Measurements from ENCODE around the gene FCRLA. TPM values are rescaled to one million over a fixed set of nuclear protein-coding genes. Genes with fewer than 3 reads are reported as not detected.

Gene FCRLA
- total and polyA plus RNA-seq, 7 donors: 0.10 to 0.90 (median 0.36) TPM; not detected in 2

- Histone ChIP-seq H3K9me3 (no peaks in the 10 kb centered on the region), H3K4me3 (no peak overlapping the region), H3K4me1 (peaks cover 11% of the 10 kb centered on the region), H3K27ac (no peak overlapping the region), H3K27me3 (ENCODE audit: insufficient read depth in 3 of 3, low read length in 2 of 3) (no peaks in the 10 kb centered on the region), H3K36me3 (ENCODE audit: insufficient read depth in 1 of 2, low read depth in 1 of 2) (peaks cover 0 to 11% of the 10 kb centered on the region in 2 donors)
- 75 to 82% (median 76%) methylated on average over 7 of the region's 7 CpGs for WGBS, 3 donors
- DNase-seq (no peak), ATAC-seq (no peak)
- peak; percentile 23 for TF ChIP-seq CTCF (IDR thresholded peaks at IDR 0.05)
- intact Hi-C loops (cut with DNase I): no loop called here
Observed at GRCh38 chr1:161763522-161764098, 56.6 kb downstream of the FCRLA start.

Other genes with a start within 250 kb of the FCRLA start
- gene FCGR2A, start 201.8 kb upstream of the FCRLA start, total RNA-seq: 10 to 100 TPM in 1 of 4 donors, 1 to 10 TPM in 3; 6.6 to 11.6 (median 7.3) TPM
- 1 to 10 TPM; 1.1 to 2.5 (median 1.2) TPM for gene FCGR2A, start 201.8 kb upstream of the FCRLA start, polyA plus RNA-seq
- gene HSPA6, start 182.7 kb upstream of the FCRLA start, total RNA-seq: 10 to 100 TPM in 1 of 4 donors, 1 to 10 TPM in 2, under 1 TPM in 1; 0.49 to 37.7 (median 5.7) TPM
- under 1 TPM; 0.32 to 0.98 (median 0.85) TPM for gene HSPA6, start 182.7 kb upstream of the FCRLA start, polyA plus RNA-seq
- 10 to 100 TPM in 1 of 4 donors, 1 to 10 TPM in 3; 1.8 to 11.4 (median 8.1) TPM for gene FCGR3A, start 157.4 kb upstream of the FCRLA start, total RNA-seq
- 1 to 10 TPM; 1.8 to 4.7 (median 2.1) TPM for gene FCGR3A, start 157.4 kb upstream of the FCRLA start, polyA plus RNA-seq
- gene FCGR3B, start 76.1 kb upstream of the FCRLA start, total RNA-seq: 1 to 10 TPM in 3 of 4 donors, under 1 TPM in 1; 0.83 to 3.9 (median 2.5) TPM
- gene FCGR3B, start 76.1 kb upstream of the FCRLA start, polyA plus RNA-seq: under 1 TPM; 0.08 to 0.32 (median 0.11) TPM
- gene FCGR2B, start 44.1 kb upstream of the FCRLA start, total RNA-seq: 10 to 100 TPM in 1 of 4 donors, 1 to 10 TPM in 3; 3.0 to 11.3 (median 7.2) TPM
- 1 to 10 TPM; 1.2 to 2.6 (median 2.0) TPM for gene FCGR2B, start 44.1 kb upstream of the FCRLA start, polyA plus RNA-seq
- under 1 TPM; 0.13 to 0.58 (median 0.29) TPM for gene FCRLB, start 14.3 kb downstream of the FCRLA start, total RNA-seq
- under 1 TPM in 2 of 3 donors, not detected in 1; 0.06 to 0.25 TPM for gene FCRLB, start 14.3 kb downstream of the FCRLA start, polyA plus RNA-seq
- gene DUSP12, start 42.6 kb downstream of the FCRLA start, total RNA-seq: 10 to 100 TPM in 1 of 4 donors, 1 to 10 TPM in 3; 4.4 to 10.9 (median 5.6) TPM
- gene DUSP12, start 42.6 kb downstream of the FCRLA start, polyA plus RNA-seq: 10 to 100 TPM in 2 of 3 donors, 1 to 10 TPM in 1; 9.9 to 15.3 (median 10.6) TPM
- 10 to 100 TPM; 11.0 to 17.1 (median 13.8) TPM for gene ATF6, start 59.1 kb downstream of the FCRLA start, total RNA-seq
- gene ATF6, start 59.1 kb downstream of the FCRLA start, polyA plus RNA-seq: 10 to 100 TPM in 1 of 3 donors, 1 to 10 TPM in 2; 6.4 to 10.6 (median 8.6) TPM